Upper lobe of left lung (tissue), 4 donors: ENCODE measurements around the gene GPR179.

Experiments used
- EP300 ChIP-seq, 4 donors: sonication (generic); formaldehyde crosslinking; IDR thresholded peaks; one replicate each; pipeline ENCODE4 v1.5.1; 2017; ENCODE audit warnings: antibody characterized with exemption in 4 of 4, control low read depth in 2 of 4
- POLR2A ChIP-seq, 4 donors: fragments of 450-650 bp; IDR thresholded peaks; one replicate each; pipeline ENCODE4 v1.5.1; 2016 to 2017; ENCODE audit warnings: antibody characterized with exemption in 4 of 4, mild to moderate bottlenecking in 2 of 4
- POLR2AphosphoS5 ChIP-seq, 2 donors: sonication (generic); formaldehyde crosslinking; IDR thresholded peaks; one replicate each; pipeline ENCODE4 v1.5.1; 2017; ENCODE audit warnings: antibody characterized with exemption in 2 of 2
- TF ChIP-seq, protein P1 (sequence below), 6 experiments: fragments of 450-650 bp in 4 of 6; fragments of 200-600 bp in 2 of 6; sonication (generic) in 2 of 6; IDR thresholded peaks; one replicate each; pipeline ENCODE4 v1.5.1; 2016 to 2019; ENCODE audit warnings: antibody characterized with exemption in 6 of 6

DNA sequence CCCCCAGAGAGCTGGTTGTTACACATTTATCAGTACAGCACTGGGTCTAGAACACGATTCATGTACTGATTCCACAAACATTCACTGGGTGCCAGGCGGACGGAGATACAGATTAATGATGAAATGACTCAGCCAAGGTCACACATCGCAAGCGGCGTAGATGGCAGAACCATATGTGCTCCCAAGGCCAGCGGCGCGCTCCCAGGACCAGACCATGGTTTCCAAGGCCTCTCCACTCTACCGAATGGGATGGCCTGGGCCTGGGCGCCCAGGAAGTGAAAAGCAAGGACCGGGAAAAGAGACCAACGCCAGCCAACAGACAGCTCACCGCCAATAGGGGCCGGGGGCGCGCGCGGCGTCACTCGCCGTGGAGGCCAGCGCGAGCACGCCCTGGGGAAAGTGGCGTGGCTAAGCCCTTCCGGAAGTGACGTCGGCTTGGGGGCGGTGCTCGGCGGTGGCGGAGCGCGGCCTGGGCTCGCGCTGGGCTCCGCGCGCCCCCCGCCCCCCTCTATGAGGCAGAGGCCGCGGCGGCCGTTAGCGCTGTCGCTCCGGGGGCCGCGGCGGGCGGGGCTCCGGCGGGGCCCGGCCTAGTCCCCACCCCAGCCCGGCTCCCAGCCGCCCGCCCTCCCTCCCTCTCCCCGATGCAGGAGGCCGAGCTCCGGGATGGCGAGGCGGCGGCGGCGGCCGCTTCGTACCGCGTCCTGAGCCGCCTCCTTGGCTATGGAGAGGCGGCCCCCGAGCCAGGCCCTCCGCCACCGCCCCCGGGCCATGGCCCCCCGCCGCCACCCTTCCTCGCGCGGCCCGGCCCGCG lies 7.9 kb upstream of the GPR179 start, which contains the start of gene SOCS7:
- TF ChIP-seq POLR2A (IDR thresholded peaks at IDR 0.05) (peak in 2 of 4 donors; percentile 19 to 78), POLR2AphosphoS5 (IDR thresholded peaks at IDR 0.05) (peak; percentile 59 to 66), EP300 (IDR thresholded peaks at IDR 0.05) (no peak)
- TF ChIP-seq, protein P1, sequence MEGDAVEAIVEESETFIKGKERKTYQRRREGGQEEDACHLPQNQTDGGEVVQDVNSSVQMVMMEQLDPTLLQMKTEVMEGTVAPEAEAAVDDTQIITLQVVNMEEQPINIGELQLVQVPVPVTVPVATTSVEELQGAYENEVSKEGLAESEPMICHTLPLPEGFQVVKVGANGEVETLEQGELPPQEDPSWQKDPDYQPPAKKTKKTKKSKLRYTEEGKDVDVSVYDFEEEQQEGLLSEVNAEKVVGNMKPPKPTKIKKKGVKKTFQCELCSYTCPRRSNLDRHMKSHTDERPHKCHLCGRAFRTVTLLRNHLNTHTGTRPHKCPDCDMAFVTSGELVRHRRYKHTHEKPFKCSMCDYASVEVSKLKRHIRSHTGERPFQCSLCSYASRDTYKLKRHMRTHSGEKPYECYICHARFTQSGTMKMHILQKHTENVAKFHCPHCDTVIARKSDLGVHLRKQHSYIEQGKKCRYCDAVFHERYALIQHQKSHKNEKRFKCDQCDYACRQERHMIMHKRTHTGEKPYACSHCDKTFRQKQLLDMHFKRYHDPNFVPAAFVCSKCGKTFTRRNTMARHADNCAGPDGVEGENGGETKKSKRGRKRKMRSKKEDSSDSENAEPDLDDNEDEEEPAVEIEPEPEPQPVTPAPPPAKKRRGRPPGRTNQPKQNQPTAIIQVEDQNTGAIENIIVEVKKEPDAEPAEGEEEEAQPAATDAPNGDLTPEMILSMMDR (IDR thresholded peaks at IDR 0.05) = peak in 2 of 6 experiments; percentile 15 to 37
